MCF 10A (cell line): ENCODE measurements around the gene KCNF1. TPM values are rescaled to one million over a fixed set of nuclear protein-coding genes. Genes with fewer than 3 reads are reported as not detected.

Experiments
- BruUV-seq: library from RNA; stranded (reverse); fragments of 400-500 nt; replicated peaks from 2 replicates; lab custom pipeline; 2021; lab: Mats Ljungman, UMichigan
- CTCF ChIA-PET: fragments of 300-600 bp; sonication (Branson Sonifier 250); formaldehyde crosslinking; extraction: SDS; loops from one replicate; lab custom pipeline; 2021; ENCODE audit warnings: antibody characterized with exemption, inconsistent platforms; lab: Yijun Ruan, JAX
- POLR2A ChIA-PET: fragments of 300-600, 350-650 bp; sonication (Branson Sonifier 250); formaldehyde crosslinking; extraction: SDS; loops from one replicate; lab custom pipeline; 2020; ENCODE audit warnings: antibody characterized with exemption, inconsistent platforms; lab: Yijun Ruan, JAX
- DNase-seq: peaks from one replicate; pipeline ENCODE4 v3.0.0-alpha.2; 2018; ENCODE audit not compliant: unreplicated experiment
- H3K27ac Mint-ChIP-seq: one replicate; pipeline ENCODE4 v1.8.0; 2022; ENCODE audit warnings: mild to moderate bottlenecking, low read depth, mixed read lengths; ENCODE audit not compliant: unreplicated experiment
- H3K27me3 Mint-ChIP-seq: one replicate; pipeline ENCODE4 v1.8.0; 2022; ENCODE audit warnings: mixed read lengths; ENCODE audit not compliant: insufficient read depth, unreplicated experiment
- H3K36me3 Mint-ChIP-seq: one replicate; pipeline ENCODE4 v1.8.0; 2022; ENCODE audit warnings: mild to moderate bottlenecking, moderate library complexity, mixed read lengths; ENCODE audit not compliant: insufficient read depth, unreplicated experiment
- H3K4me1 Mint-ChIP-seq: one replicate; pipeline ENCODE4 v1.8.0; 2022; ENCODE audit warnings: mixed read lengths; ENCODE audit not compliant: insufficient read depth, unreplicated experiment
- H3K4me3 Mint-ChIP-seq: one replicate; pipeline ENCODE4 v1.8.0; 2022; ENCODE audit warnings: mild to moderate bottlenecking, moderate library complexity, mixed read lengths; ENCODE audit not compliant: unreplicated experiment
- H3K9me3 Mint-ChIP-seq: one replicate; pipeline ENCODE4 v1.8.0; 2022; ENCODE audit warnings: mixed read lengths; ENCODE audit not compliant: unreplicated experiment
- CTCF ChIP-seq: fragments of 200-600 bp; IDR thresholded peaks from one replicate; pipeline ENCODE4 v1.8.0; 2022; ENCODE audit warnings: antibody characterized with exemption, mild to moderate bottlenecking; ENCODE audit not compliant: unreplicated experiment
- intact Hi-C: fragments of 100-400 bp; cut with micrococcal nuclease; formaldehyde crosslinking; loops from 2 replicates; pipeline ENCODE4 v1.14.1; 2022
- total RNA-seq: library from RNA; stranded (reverse); gene quantifications from 2 replicates; pipeline ENCODE4 v1.2.3, GENCODE V29; 2022

Gene KCNF1
- total RNA-seq, 1 experiment from 2014 or later: not detected

GRCh38 chr2:10878268-10878915 lies 33.3 kb upstream of the KCNF1 start:
- no peaks in the 10 kb centered on the region for H3K36me3 Mint-ChIP-seq
- no peak overlapping the region for H3K27ac Mint-ChIP-seq
- no peaks in the 10 kb centered on the region for H3K9me3 Mint-ChIP-seq
- H3K4me3 Mint-ChIP-seq: no peak overlapping the region
- no peaks in the 10 kb centered on the region for H3K4me1 Mint-ChIP-seq
- intact Hi-C loops: no loop called here
- no peak for DNase-seq
- no TSS peak for BruUV-seq
- H3K27me3 Mint-ChIP-seq: no peaks in the 10 kb centered on the region
- CTCF ChIA-PET: no interaction called here
- TF ChIP-seq CTCF: no peak
- POLR2A ChIA-PET: no interaction called here

GRCh38 chr2:10879159-10879558 lies 32.6 kb upstream of the KCNF1 start:
- intact Hi-C loops: no loop called here
- no TSS peak for BruUV-seq
- POLR2A ChIA-PET: no interaction called here
- DNase-seq: no peak
- Mint-ChIP-seq H3K9me3 (no peaks in the 10 kb centered on the region), H3K4me3 (no peak overlapping the region), H3K36me3 (no peaks in the 10 kb centered on the region), H3K4me1 (no peaks in the 10 kb centered on the region), H3K27ac (no peak overlapping the region), H3K27me3 (no peaks in the 10 kb centered on the region)
- CTCF ChIA-PET: no interaction called here
- no peak for TF ChIP-seq CTCF

- CTCF ChIA-PET: no interaction called here
- DNase-seq: no peak
- no peak for TF ChIP-seq CTCF
Observed at GRCh38 chr2:10879624-10880585, 31.8 kb upstream of the KCNF1 start.

DNA sequence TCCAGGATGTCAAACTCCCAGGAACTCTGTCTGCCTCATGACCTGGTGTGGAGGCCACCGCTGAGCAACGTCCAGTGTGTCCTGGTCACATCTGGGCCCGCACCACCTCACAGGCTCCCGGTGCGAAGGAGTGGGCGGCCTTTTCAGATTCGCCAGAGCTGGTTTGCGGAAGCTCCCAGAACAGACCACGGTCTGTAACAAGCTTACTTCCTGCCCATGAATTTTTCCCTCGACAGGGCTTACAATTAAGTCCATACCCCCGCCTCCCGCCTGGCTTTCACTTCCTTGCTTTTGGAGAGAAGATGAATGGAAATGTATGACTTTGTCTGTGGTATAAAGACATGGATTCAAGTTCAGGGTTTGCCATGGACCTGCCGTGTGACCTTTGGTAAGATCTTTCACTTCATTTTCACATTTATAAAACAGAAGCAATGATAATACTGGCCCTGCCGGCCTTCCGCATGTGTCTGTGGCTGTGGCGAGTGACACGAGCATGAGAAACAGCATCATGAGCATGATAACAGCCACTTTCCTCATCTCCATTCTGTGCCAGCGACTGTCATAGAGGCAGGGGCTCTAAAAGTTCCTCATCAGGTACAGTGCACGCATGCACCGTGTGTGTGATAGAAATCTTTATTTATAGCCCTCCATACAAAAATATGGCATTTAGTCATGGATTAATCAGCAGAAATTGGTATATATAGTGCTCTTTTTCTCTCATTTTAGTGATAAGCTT lies 31.0 kb upstream of the KCNF1 start:
- no peaks in the 10 kb centered on the region for H3K9me3 Mint-ChIP-seq
- no peak for TF ChIP-seq CTCF
- peaks cover 11% of the 10 kb centered on the region for H3K27me3 Mint-ChIP-seq
- POLR2A ChIA-PET: no interaction called here
- no peak overlapping the region for H3K4me3 Mint-ChIP-seq
- CTCF ChIA-PET: no interaction called here
- no peak overlapping the region for H3K27ac Mint-ChIP-seq
- intact Hi-C loops: no loop called here
- no peaks in the 10 kb centered on the region for H3K4me1 Mint-ChIP-seq
- H3K36me3 Mint-ChIP-seq: no peaks in the 10 kb centered on the region
- no peak for DNase-seq
- no TSS peak for BruUV-seq

More at GRCh38 chr2:10879624-10880585, 31.8 kb upstream of the KCNF1 start:
- intact Hi-C loops: no loop called here
- no TSS peak for BruUV-seq
- POLR2A ChIA-PET: no interaction called here
- no peaks in the 10 kb centered on the region for H3K4me1 Mint-ChIP-seq
- H3K27ac Mint-ChIP-seq: no peak overlapping the region
- no peaks in the 10 kb centered on the region for H3K36me3 Mint-ChIP-seq
- H3K4me3 Mint-ChIP-seq: no peak overlapping the region
- peaks cover 3% of the 10 kb centered on the region for H3K27me3 Mint-ChIP-seq
- H3K9me3 Mint-ChIP-seq: no peaks in the 10 kb centered on the region
